ENCODE results near the gene FES.
"Not testable (repeated sequence)": the region's sequence is repeated elsewhere in the genome, so short reads cannot be mapped to it uniquely, and the experiment has no call there.

The FES gene

GRCh38 chr15:90909976-90910375, 25.7 kb downstream of the FES start:
- DNase-seq (ENCODE audit: low read depth in 2 of 2): no peak

GRCh38 chr15:90910441-90911301, 26.4 kb downstream of the FES start:
- DNase-seq (ENCODE audit: low read depth in 2 of 2): no peak

- DNase-seq (ENCODE audit: low read depth in 2 of 2): no peak
These were observed 27.0 kb downstream of the FES start for GRCh38 chr15:90911302-90911623.

- no peak for DNase-seq (ENCODE audit: low read depth in 2 of 2)
These were observed 27.8 kb downstream of the FES start for GRCh38 chr15:90911906-90912769.

GRCh38 chr15:90912770-90913075, 28.4 kb downstream of the FES start:
- DNase-seq (ENCODE audit: low read depth in 2 of 2): no peak

DNA sequence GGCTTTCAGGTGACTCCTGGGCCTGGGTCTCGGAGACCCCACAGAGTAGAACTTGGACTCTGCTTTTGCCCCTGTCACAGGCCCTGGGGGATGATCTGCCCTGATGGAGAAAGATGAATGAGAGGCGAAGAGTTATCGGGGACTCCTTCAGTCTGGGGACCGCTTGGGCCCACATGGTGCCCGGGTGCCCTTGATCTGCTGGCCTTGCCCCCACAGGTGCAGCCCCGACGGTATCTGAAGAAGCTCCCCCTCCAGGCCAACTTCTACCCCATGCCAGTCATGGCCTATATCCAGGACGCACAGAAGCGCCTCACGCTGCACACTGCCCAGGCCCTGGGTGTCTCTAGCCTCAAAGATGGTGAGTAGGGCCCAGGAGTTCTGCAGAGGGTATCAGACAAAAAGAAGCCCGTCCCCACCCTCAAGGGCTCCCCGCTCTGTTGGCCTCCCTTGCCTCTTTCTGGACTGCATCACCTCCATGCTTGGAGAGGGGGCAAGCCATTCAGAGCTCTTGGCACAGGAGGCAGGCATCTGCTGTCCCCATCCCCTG, 29.2 kb downstream of the FES start:
- no peak for DNase-seq (ENCODE audit: low read depth in 2 of 2)

GRCh38 chr15:90914305-90915080, 30.2 kb downstream of the FES start:
- DNase-seq (ENCODE audit: low read depth in 2 of 2): no peak

- DNase-seq (ENCODE audit: low read depth in 2 of 2): no peak
These were observed 31.0 kb downstream of the FES start for GRCh38 chr15:90915216-90915807.

DNA sequence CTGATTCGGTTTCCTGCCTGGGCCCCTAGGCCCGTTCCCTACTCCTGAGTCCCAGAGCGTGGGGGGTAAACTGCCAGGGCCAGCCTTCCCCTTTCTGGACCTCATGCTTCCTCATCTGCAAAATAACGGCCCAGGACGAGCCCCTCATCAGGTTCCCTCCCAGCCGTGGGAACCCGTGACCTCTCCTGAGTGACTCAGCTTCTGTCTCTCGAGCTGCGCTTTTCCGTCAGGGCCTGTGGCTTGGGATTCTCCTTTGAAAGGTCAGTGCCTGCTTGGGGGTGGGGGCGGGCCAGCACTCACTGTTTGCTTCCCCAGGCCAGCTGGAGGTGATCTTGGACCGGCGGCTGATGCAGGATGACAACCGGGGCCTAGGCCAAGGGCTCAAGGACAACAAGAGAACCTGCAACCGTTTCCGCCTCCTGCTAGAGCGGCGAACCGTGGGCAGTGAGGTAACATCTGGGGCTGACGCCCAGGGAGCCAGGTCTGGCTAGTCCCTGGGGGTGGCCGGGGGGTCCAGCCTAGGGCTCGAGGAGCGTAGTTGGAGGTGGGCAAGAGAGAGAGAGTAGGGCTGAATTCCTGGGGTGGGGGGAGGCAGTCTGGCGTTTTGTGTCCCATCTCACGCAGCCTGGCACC, 31.6 kb downstream of the FES start:
- DNase-seq (ENCODE audit: low read depth in 2 of 2): no peak

- DNase-seq (ENCODE audit: low read depth in 2 of 2): no peak
These were observed 32.2 kb downstream of the FES start for GRCh38 chr15:90916461-90916860.

- no peak for DNase-seq (ENCODE audit: low read depth in 2 of 2)
These were observed 33.3 kb downstream of the FES start for GRCh38 chr15:90917569-90917968.

GRCh38 chr15:90918034-90918788, 33.9 kb downstream of the FES start:
- DNase-seq (ENCODE audit: low read depth in 2 of 2): no peak

GRCh38 chr15:90918835-90919234, 34.5 kb downstream of the FES start:
- DNase-seq (ENCODE audit: low read depth in 2 of 2): no peak

DNA sequence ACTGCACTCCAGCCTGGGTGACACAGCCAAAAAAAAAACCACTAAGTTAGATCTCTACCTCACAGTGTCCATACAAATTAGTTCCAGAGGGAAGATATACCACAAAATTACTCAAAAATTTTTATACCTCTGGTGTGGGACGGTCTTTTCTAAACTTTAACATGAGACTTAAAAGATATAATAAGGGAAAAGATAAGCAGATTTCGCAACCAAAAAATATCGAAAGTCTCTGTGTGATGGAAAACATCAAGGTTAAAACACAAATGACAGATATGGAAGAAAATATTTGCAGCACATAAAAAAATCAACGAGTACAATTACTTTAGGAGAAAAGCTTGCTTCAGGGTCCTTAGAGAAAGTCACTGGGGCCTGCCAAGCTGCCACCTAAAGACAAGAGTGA, 37.6 kb downstream of the FES start:
- DNase-seq (ENCODE audit: low read depth in 2 of 2): no peak

DNA sequence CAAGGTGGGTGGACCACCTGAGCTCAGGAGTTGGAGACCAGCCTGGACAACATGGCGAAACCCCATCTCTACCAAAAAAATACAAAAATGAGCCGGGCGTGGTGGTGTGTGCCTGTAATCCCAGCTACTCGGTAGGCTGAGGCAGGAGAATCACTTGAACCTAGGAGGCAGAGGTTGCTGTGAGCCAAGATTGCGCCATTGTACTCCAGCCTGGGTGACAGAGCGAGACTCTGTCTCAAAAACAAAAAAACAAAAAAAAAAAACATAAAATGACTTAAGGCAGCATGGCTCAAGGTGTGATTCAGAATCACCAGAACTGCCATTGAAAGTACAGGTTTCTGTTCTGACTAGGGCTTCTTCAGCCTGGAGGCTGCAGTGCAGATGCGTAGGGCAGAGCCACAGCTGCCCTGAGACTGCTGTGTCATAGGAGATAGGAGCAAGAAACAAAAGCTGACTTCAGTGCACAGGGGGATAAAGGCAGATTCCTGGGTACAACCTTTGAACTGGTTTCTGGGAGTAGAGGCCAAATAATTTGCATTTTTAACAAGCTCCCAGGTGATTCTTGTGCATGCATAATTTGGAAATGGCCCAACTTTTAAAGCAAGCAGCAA, 38.5 kb downstream of the FES start:
- DNase-seq (ENCODE audit: low read depth in 2 of 2): not testable (repeated sequence)

GRCh38 chr15:90924375-90924774, 40.1 kb downstream of the FES start:
- no peak for DNase-seq (ENCODE audit: low read depth in 2 of 2)

- DNase-seq (ENCODE audit: low read depth in 2 of 2): not testable (repeated sequence)
These were observed 42.5 kb downstream of the FES start for GRCh38 chr15:90926766-90927165.

DNA sequence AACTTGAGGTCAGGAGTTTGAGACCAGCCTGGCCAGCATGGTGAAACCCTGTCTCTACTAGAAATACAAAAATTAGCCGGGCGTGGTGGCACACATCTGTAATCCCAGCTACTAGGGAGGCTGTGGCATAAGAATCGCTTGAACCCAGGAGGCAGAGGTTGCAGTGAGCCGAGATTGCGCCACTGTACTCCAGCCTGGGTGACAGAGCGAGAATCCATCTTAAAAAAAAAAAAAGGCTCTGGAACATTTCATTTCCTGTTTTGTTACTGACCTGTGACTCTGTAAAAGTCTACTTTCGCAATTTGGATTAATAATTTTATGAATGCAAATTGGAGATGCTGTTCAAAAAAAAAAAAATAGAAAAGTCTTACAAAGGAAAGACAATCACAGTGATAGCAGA, 43.8 kb downstream of the FES start:
- not testable (repeated sequence) for DNase-seq (ENCODE audit: low read depth in 2 of 2)

DNA sequence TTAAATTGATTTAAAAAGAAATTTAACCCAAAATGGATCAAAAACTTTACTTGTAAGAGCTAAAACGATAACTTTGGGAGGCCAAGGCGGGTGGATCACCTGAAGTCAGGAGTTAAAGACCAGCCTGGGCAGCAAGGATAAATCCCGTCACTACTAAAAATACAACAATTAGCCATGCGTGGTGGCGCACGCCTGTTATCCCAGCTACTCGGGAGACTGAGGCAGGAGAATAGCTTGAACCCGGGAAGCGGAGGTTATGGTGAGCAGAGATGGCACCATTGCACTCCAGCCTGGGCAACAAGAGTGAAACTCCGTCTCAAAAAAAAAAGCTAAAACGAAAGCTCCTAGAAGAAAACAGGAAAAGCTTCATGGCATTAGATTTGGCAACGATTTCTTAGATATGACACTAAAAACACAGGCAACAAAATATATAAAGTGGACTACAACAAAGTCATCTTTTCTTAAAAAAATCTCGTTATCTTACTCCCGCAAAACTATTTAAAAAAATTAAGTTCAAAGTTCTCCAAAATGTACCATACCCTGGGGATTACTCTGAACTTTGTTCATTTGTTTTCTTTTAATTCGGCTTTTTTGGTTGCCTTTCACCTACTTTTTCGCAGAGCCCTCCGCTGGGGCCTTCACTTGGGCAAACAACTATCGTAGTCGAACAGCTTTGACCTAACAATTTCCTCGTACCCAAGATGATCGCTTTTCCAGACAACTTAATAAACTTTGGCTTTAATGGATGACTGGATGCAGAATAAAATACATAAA, 45.1 kb downstream of the FES start:
- no peak for DNase-seq (ENCODE audit: low read depth in 2 of 2)
